Endodermal cell (in vitro differentiated cells): ENCODE results near the gene KCNN3. TPM values are rescaled to one million over a fixed set of nuclear protein-coding genes. Genes with fewer than 3 reads are reported as not detected.

Source experiments
- DNase-seq: peaks from one replicate; pipeline ENCODE4 v3.0.0-alpha.2; 2017
- H3K27ac ChIP-seq: 2 replicates; pipeline ENCODE4 v1.5.1; 2013; ENCODE audit warnings: mild to moderate bottlenecking, low read depth, low read length, moderate library complexity
- H3K27me3 ChIP-seq: 2 replicates; pipeline ENCODE4 v1.6.1; 2013; ENCODE audit warnings: mild to moderate bottlenecking, low read length, moderate library complexity; ENCODE audit not compliant: insufficient read depth, control insufficient read depth, poor library complexity, severe bottlenecking
- H3K36me3 ChIP-seq: 2 replicates; pipeline ENCODE4 v1.7.0; 2013; ENCODE audit warnings: mild to moderate bottlenecking, low read length, moderate library complexity; ENCODE audit not compliant: control insufficient read depth, insufficient read depth
- H3K4me1 ChIP-seq: one replicate; pipeline ENCODE4 v1.7.0; 2013; ENCODE audit warnings: low read length; ENCODE audit not compliant: control insufficient read depth, insufficient read depth
- H3K4me3 ChIP-seq: 2 replicates; pipeline ENCODE4 v1.5.1; 2013; ENCODE audit warnings: mild to moderate bottlenecking, low read length, moderate library complexity
- H3K9ac ChIP-seq: 2 replicates; pipeline ENCODE4 v1.6.1; 2013; ENCODE audit warnings: mild to moderate bottlenecking, low read length, moderate library complexity; ENCODE audit not compliant: poor library complexity, severe bottlenecking; ENCODE audit errors: extremely low read depth
- H3K9me3 ChIP-seq: 2 replicates; pipeline ENCODE4 v1.6.1; 2013; ENCODE audit warnings: mild to moderate bottlenecking, low read length, moderate library complexity; ENCODE audit not compliant: control insufficient read depth
- H3K27ac Mint-ChIP-seq: 2 replicates; pipeline ENCODE4 v1.8.0; 2020; ENCODE audit warnings: mixed read lengths
- H3K27me3 Mint-ChIP-seq: 2 replicates; pipeline ENCODE4 v1.8.0; 2021; ENCODE audit warnings: mild to moderate bottlenecking, mixed read lengths; ENCODE audit not compliant: insufficient read depth
- H3K36me3 Mint-ChIP-seq: 2 replicates; pipeline ENCODE4 v1.8.0; 2020; ENCODE audit warnings: low read depth, mixed read lengths
- H3K4me1 Mint-ChIP-seq: 2 replicates; pipeline ENCODE4 v1.8.0; 2020; ENCODE audit warnings: mixed read lengths
- H3K4me3 Mint-ChIP-seq: 2 replicates; pipeline ENCODE4 v1.8.0; 2020; ENCODE audit warnings: mild to moderate bottlenecking, moderate library complexity, mixed read lengths
- H3K9me3 Mint-ChIP-seq: 2 replicates; pipeline ENCODE4 v1.8.0; 2020; ENCODE audit warnings: mild to moderate bottlenecking, mixed read lengths
- WGBS, 2 experiments: methylation state at CpG; one replicate each; pipeline versions ENCODE4 v1.1.5 to v1.1.7; 2013; ENCODE audit warnings: missing lambda C conversion rate in 2 of 2, mixed read lengths in 1 of 2; ENCODE audit not compliant: insufficient coverage in 1 of 2, insufficient read length in 1 of 2; 5-methylcytosine and 5-hydroxymethylcytosine counted together
- total RNA-seq, 2 donors: library from RNA; stranded (reverse); fragmentation: NEBNext Ultra II Directional in 1 of 2; extraction: Animal tissue kit (Norgen Biotek cat#: 25700) in 1 of 2; gene quantifications; 2 replicates in 1 of 2; 3 replicates in 1 of 2; pipeline ENCODE4 v1.2.1, GENCODE V29; 2021
- TF ChIP-seq, protein P1 (sequence below): fragments of 200-600 bp; sonication (generic); conservative IDR thresholded peaks from 2 replicates; pipeline ENCODE4 v1.5.0; 2021; ENCODE audit warnings: antibody characterized with exemption, mild to moderate bottlenecking

KCNN3 gene
- total RNA-seq, 2 donors from 2014 or later = 0.57 to 0.75 TPM

DNA sequence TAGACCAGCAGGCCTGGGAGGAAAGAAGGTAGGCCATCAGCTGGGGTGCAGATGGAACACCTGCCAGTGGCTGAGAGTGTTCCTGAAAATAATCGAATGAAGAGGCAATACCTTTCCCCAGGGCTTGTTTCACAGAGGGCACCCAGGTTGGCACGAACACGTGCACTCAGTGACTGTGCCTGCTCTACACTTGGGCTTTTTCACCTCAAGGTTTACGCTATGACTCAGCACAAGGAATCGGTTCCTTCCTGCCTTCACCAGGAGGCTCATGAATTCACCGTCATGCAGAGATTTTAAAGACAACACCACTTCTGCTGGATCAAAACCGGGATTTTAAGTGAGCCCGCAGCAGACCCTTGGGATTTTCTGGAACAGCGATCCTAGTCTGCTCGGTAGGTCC lies 143.6 kb downstream of the KCNN3 start:
- H3K36me3 Mint-ChIP-seq = no peaks in the 10 kb centered on the region

DNA sequence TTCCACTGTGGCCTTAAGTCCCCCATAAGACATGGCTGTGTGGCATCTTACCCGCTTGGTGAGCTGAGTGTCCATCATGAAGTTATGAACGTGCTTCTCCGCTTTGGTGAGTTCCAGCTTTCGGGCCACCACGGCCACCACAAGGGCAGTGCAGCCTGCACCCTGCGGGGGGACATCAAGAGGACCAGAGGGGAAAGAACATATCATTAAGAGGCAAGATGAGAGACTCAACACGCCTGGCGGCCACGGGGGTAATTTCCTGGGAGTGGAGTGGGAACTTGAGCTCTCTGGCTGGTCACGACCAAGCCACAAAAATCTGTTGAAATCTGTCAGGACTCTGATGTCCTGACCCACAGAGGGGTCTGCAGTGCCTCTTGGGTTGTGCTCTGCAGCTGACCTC lies 144.2 kb downstream of the KCNN3 start:
- H3K9me3 Mint-ChIP-seq = no peaks in the 10 kb centered on the region
- peaks cover 3% of the 10 kb centered on the region for H3K27me3 Mint-ChIP-seq
- no peaks in the 10 kb centered on the region for H3K27me3 ChIP-seq
- H3K9me3 ChIP-seq = no peaks in the 10 kb centered on the region
- H3K4me3 Mint-ChIP-seq = no peak overlapping the region
- no peak for DNase-seq
- no peaks in the 10 kb centered on the region for H3K36me3 ChIP-seq
- 94 to 96% methylated on average over 8 to 10 of the region's 10 CpGs for WGBS, 2 experiments
- H3K36me3 Mint-ChIP-seq = no peaks in the 10 kb centered on the region
- H3K4me1 Mint-ChIP-seq = peaks cover 14% of the 10 kb centered on the region
- H3K9ac ChIP-seq = no peak overlapping the region
- H3K4me3 ChIP-seq = no peak overlapping the region
- no peak overlapping the region for H3K27ac Mint-ChIP-seq
- H3K4me1 ChIP-seq = peaks cover 3% of the 10 kb centered on the region
- TF ChIP-seq, protein P1, sequence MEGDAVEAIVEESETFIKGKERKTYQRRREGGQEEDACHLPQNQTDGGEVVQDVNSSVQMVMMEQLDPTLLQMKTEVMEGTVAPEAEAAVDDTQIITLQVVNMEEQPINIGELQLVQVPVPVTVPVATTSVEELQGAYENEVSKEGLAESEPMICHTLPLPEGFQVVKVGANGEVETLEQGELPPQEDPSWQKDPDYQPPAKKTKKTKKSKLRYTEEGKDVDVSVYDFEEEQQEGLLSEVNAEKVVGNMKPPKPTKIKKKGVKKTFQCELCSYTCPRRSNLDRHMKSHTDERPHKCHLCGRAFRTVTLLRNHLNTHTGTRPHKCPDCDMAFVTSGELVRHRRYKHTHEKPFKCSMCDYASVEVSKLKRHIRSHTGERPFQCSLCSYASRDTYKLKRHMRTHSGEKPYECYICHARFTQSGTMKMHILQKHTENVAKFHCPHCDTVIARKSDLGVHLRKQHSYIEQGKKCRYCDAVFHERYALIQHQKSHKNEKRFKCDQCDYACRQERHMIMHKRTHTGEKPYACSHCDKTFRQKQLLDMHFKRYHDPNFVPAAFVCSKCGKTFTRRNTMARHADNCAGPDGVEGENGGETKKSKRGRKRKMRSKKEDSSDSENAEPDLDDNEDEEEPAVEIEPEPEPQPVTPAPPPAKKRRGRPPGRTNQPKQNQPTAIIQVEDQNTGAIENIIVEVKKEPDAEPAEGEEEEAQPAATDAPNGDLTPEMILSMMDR = no peak
- H3K27ac ChIP-seq = no peak overlapping the region

More for the DNA sequence above, 143.6 kb downstream of the KCNN3 start:
- no peaks in the 10 kb centered on the region for H3K36me3 ChIP-seq
- 84 to 85% methylated on average over 10 of the region's 10 CpGs for WGBS, 2 experiments
- H3K27ac ChIP-seq = no peak overlapping the region
- peaks cover 8% of the 10 kb centered on the region for H3K4me1 ChIP-seq
- DNase-seq = no peak
- Mint-ChIP-seq H3K9me3 (no peaks in the 10 kb centered on the region), H3K4me1 (peaks cover 19% of the 10 kb centered on the region), H3K4me3 (no peak overlapping the region), H3K27ac (no peak overlapping the region), H3K27me3 (peaks cover 3% of the 10 kb centered on the region)
- TF ChIP-seq, protein P1 = no peak
- no peaks in the 10 kb centered on the region for H3K27me3 ChIP-seq
- H3K9ac ChIP-seq = no peak overlapping the region
- H3K9me3 ChIP-seq = no peaks in the 10 kb centered on the region
- no peak overlapping the region for H3K4me3 ChIP-seq

DNA sequence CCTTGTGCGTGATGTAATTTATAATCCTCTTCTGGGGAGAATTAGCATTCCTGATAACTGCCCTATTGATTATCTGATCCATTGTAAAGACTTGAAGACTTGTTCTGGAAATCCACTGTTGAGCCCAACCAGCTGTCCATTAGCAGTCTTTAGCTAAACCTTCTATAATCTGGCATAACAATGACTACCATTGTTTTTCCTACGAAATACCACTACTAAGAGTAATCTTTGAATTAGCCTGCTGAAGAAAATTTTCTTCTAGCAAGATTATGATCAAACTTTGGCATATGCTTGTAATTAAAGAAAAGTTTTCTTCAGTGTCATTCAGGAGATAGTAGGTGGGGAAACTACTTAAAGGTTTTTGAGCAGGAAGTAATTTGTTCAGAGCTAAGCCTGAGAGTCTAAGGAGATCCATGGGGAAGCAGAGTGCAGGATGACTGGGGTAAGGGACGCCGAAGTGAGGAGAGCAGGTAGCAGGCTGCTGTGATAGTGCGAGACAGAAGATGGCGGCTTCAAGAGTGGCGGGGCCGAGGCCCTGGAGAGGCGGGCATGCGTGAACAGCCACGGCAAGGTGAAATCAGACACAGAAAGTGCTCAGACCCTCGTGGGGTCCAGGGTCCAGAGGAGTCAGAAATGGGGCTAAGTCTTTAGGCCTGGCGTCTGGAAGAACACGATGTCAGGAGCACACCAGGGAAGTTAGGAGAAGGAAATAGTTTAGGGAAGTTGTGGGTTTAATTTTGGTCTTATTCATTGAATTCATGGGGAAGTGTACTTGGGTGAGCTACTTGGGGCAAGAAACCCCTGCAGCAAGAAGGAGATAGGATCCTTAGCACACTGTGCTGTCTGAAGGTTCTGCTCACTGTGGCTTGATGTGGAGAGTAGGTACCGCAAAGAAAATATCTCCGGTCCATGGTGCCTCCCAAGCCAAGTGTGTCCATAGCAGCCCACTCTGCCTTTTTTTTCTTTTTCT lies 149.5 kb downstream of the KCNN3 start:
- no peaks in the 10 kb centered on the region for H3K27me3 Mint-ChIP-seq
- H3K36me3 Mint-ChIP-seq = no peaks in the 10 kb centered on the region
- no peak overlapping the region for H3K27ac Mint-ChIP-seq
- Histone ChIP-seq H3K4me1 (peaks cover 7% of the 10 kb centered on the region), H3K4me3 (no peak overlapping the region), H3K36me3 (no peaks in the 10 kb centered on the region), H3K9me3 (no peaks in the 10 kb centered on the region), H3K27ac (no peak overlapping the region), H3K27me3 (no peaks in the 10 kb centered on the region), H3K9ac (no peak overlapping the region)
- TF ChIP-seq, protein P1 = no peak
- no peaks in the 10 kb centered on the region for H3K9me3 Mint-ChIP-seq
- H3K4me3 Mint-ChIP-seq = no peak overlapping the region
- H3K4me1 Mint-ChIP-seq = peaks cover 12% of the 10 kb centered on the region
- no peak for DNase-seq
- WGBS, 2 experiments = 92% methylated on average over 6 to 16 of the region's 16 CpGs
